ENCODE results near the gene PPP1R37. TPM values are rescaled to one million over a fixed set of nuclear protein-coding genes. Genes with fewer than 3 reads are reported as not detected.
A peak's percentile ranks its signal among the peaks of the same experiment; 100 is the strongest.

The PPP1R37 gene
- total RNA-seq, 4 donors from 2014 or later = 34.9 to 59.7 (median 42.9) TPM

DNA sequence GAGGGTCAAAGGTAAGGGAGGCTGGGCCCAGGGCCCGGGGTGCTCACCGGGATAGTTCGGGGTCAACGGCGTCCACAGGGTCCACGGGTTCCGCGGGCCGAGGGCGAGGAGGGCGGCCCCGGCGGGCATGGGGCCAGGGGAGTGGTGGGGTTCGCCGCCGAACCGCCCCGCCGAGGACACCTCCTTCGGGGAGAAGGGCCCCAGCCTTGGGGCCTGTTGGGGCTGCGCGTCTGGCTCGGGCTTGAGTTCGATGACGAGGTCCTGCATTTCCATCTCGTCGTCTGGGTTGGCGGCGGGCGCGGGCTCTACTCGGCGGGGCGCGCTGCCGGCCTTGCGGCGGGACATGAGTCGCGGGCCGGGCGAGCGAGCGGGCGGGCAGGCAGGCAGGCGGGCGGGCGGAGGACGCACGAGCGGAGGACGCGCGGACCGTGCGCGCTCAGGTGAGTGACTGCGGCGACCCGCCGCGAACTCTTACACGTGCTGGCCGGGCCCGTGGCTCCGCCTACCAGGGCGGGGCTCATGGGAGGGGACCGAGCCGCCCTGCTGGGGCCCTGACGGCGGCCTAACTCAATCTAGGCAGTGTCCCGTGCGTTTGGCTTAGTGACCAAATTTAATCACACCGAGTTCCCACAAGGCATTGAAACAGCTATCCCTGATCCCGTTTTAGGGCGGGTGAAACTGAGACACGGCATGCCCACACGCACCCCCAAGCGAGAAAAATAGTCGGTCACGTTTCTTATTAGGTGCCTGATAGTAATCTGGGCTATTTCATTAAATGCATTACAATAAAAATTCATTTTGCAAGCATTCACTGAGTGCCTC is 16.7 kb upstream of the PPP1R37 start, which contains the start of gene ZNF296:
Gene ZNF296, minus strand, starts transcription at position 450 of the 822 bp plus-strand sequence. Its CDS starts 105 bp downstream, at position 345.
- H3K9me3 ChIP-seq = no peaks in the 10 kb centered on the region
- H3K4me1 ChIP-seq = peaks cover 12 to 37% of the 10 kb centered on the region in 2 donors
- peak within 1 kb of the TSS in 1 of 3 donors; percentile 48 for H3K4me3 ChIP-seq (replicated peaks in 1 of 3)
- WGBS, 2 donors = 13 to 24% methylated on average over 7 to 15 of the region's 81 CpGs
- intact Hi-C loops (cut with DNase I) = no loop called here
- no peaks in the 10 kb centered on the region for H3K27me3 ChIP-seq
- TF ChIP-seq POLR2A (IDR thresholded peaks at IDR 0.05) (peak in 1 of 2 donors; percentile 72), CTCF (IDR thresholded peaks at IDR 0.05) (no peak)
- H3K27ac ChIP-seq = peak within 1 kb of the TSS in 1 of 3 donors; percentile 56
- H3K36me3 ChIP-seq = peaks cover 0 to 4% of the 10 kb centered on the region in 2 donors
- DNase-seq = peak; percentile 79 to 81

DNA sequence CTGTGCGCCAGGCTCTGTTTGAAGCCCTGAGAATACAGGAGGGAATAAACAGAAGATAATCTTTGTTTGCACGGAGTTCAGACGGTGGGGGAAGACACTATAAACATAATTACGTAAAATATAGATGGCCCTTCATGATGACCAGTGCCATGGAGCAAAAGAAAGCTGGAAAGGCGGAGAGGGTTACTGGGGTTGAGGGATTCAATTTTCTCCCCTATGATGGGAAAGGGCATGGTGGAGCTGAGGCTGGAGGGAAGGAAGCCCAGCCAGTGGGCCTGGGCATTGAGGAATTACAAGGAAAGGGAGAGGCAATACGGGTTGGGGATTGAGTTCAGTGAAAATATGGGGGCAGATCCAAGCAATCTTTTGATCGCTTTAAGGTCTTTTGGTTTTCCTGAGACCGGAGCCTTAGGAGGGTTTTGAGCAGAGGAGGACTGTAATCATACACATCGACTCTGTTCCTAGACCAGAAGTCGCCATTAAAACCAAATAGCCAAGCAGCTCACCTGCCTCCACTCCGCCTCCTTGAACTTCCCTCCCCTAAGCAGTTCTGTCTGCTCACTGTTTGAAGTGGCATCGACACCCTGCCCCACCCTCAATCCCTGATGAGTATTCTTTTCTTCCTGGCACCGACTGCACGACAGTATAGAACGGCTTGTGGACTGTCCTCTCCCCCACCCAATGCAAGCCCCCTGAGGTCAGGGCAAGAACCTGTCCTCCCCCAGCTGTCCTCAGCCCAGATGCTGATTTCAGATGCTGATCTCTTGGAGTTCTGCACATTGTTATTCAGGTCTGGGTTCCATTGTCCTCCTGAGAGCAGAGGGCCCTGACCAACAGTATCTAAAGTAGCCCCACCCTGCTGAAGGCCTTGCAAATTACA is 15.9 kb upstream of the PPP1R37 start:
- Histone ChIP-seq H3K9me3 (no peaks in the 10 kb centered on the region), H3K36me3 (no peaks in the 10 kb centered on the region), H3K4me3 (replicated peaks in 1 of 3) (no peak overlapping the region), H3K27ac (no peak overlapping the region), H3K27me3 (no peaks in the 10 kb centered on the region), H3K4me1 (peaks cover 12 to 37% of the 10 kb centered on the region in 2 donors)
- no peak for TF ChIP-seq POLR2A (IDR thresholded peaks at IDR 0.05)
- TF ChIP-seq CTCF (IDR thresholded peaks at IDR 0.05) = no peak
- 77 to 83% methylated on average over 15 of the region's 15 CpGs for WGBS, 2 donors
- no peak for DNase-seq
- intact Hi-C loops (cut with DNase I) = no loop called here

DNA sequence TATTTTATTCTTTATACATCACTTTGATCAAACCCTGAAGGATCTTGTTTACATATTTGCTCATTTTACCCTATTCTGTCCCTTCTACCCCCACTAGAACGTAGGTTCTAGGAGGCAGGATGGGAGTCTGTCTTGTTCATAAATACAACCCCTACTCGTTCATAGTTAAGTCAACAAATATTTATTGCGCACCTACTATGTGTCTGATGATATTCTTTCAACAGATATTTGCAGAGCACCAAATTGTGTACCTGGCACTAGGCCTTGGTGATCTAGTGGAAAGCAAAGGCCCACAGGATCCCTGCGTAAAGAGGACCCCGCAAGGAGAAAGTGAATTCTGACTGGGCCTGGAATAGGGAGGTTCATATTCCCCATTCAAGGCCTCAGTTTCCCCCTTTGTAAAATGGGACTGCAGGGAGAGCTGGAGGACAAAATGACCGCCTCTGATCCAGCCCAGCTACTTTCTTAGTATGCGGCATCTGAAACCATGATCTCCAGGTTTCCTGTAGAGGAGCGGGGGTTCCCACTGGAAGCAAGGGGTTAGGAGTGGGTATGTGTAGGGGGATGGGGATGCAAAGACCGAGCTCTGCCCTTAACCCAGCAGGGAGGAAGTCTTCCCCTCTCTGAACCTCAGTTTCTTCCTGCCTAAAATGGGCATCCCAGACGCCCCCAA is 14.5 kb upstream of the PPP1R37 start:
- Histone ChIP-seq H3K4me1 (peaks cover 12 to 37% of the 10 kb centered on the region in 2 donors), H3K27me3 (no peaks in the 10 kb centered on the region), H3K27ac (no peak overlapping the region), H3K36me3 (no peaks in the 10 kb centered on the region), H3K4me3 (replicated peaks in 1 of 3) (peak overlapping the region in 2 of 3 donors; percentile 83 to 94), H3K9me3 (no peaks in the 10 kb centered on the region)
- intact Hi-C loops (cut with DNase I) = no loop called here
- TF ChIP-seq CTCF (IDR thresholded peaks at IDR 0.05) (no peak), POLR2A (IDR thresholded peaks at IDR 0.05) (no peak)
- DNase-seq = no peak
- WGBS, 2 donors = 52 to 57% methylated on average over 10 of the region's 10 CpGs

DNA sequence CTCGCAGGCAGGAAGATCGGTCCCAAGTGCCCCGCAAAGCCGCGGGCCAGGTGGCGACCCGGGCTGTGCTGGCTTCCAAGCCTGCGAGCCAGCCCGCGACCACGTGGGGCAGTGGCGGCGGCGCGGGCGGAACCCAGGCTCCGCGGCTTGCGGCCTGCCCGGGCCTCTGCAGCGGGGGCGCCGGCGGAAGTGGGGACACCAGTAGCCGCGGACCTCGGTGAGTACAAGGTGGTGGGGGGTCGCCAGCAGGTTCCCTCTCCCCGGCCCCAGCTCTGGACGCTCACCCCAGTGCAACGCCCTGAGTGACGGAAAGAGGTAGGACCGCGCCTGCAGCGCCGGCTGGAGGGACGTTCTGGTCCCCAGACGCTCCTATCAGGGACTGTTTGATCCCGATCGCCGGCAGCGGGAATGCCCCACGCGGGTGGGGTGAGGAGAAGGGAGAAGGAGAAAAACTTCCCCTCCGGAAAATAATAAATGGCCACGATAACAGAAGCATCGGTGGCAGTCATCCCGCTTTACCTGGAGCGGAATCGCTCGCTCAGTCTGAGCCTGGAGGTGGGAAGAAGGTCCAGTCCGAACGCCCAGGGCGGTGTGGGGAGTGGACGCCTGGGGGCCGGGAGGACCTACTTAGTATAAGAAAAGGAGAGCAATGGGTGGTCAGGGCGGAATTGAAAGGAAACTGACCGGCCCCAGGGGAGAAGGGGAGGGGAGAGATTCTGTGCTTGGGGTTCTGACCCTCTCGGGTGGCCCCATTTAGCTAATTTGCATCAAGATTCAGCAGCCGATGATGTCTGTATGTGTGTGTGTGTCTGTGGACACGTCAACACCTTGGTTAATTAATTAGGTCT is 13.7 kb upstream of the PPP1R37 start, which contains the start of gene GEMIN7:
Gene GEMIN7, plus strand, starts transcription at position 198 of the 848 bp plus-strand sequence. CDS start 10,855 bp downstream, outside the sequence.
- intact Hi-C loops (cut with DNase I) = no loop called here
- TF ChIP-seq POLR2A (IDR thresholded peaks at IDR 0.05) = peak in 1 of 2 donors; percentile 38
- TF ChIP-seq CTCF (IDR thresholded peaks at IDR 0.05) = peak in 1 of 6 experiments; percentile 8
- Histone ChIP-seq H3K27me3 (no peaks in the 10 kb centered on the region), H3K27ac (peak within 1 kb of the TSS in 1 of 3 donors; percentile 42), H3K36me3 (no peaks in the 10 kb centered on the region), H3K9me3 (no peaks in the 10 kb centered on the region), H3K4me3 (replicated peaks in 1 of 3) (peak within 1 kb of the TSS; percentile 63 to 94 (median 83)), H3K4me1 (peaks cover 12 to 37% of the 10 kb centered on the region in 2 donors)
- peak; percentile 72 to 74 for DNase-seq
- WGBS, 2 donors = 0% methylated on average over 38 to 55 of the region's 61 CpGs

All from thyroid gland (tissue), 4 donors.